Peyer's patch (tissue), 4 donors: ENCODE results near the gene TMEM266. TPM values are rescaled to one million over a fixed set of nuclear protein-coding genes. Genes with fewer than 3 reads are reported as not detected.

ENCODE experiments used
- DNase-seq, 3 donors: peaks; one replicate each; pipeline ENCODE4 v3.0.0-alpha.2; 2017 to 2019
- H3K27ac ChIP-seq, 4 donors: fragments of 200-600 bp; sonication (generic); one replicate each; pipeline ENCODE4 v1.5.1; 2016 to 2019
- H3K27me3 ChIP-seq, 2 donors: fragments of 200-600 bp; sonication (generic); one replicate each; pipeline ENCODE4 v1.5.1; 2019
- H3K36me3 ChIP-seq, 3 donors: fragments of 200-600 bp; sonication (generic); one replicate each; pipeline ENCODE4 v1.5.1; 2016 to 2019
- H3K4me1 ChIP-seq, 4 donors: fragments of 200-600 bp; sonication (generic); one replicate each; pipeline ENCODE4 v1.5.1; 2016 to 2019
- H3K4me3 ChIP-seq, 4 donors: fragments of 200-600 bp; sonication (generic); 1 replicate in 3 of 4; 2 replicates in 1 of 4; pipeline ENCODE4 v1.5.1; 2016 to 2019; ENCODE audit warnings: mild to moderate bottlenecking in 1 of 4
- H3K9me3 ChIP-seq, 4 donors: fragments of 200-600 bp; sonication (generic); one replicate each; pipeline ENCODE4 v1.5.1; 2016 to 2019; ENCODE audit warnings: mild to moderate bottlenecking in 1 of 4
- POLR2A ChIP-seq, 2 donors: fragments of 450-650 bp; IDR thresholded peaks; one replicate each; pipeline ENCODE4 v1.5.1; 2017; ENCODE audit warnings: antibody characterized with exemption in 2 of 2, mild to moderate bottlenecking in 2 of 2, moderate library complexity in 2 of 2
- total RNA-seq, 4 donors: library from RNA; depleted of rRNA; stranded (reverse); fragments of >200 nt; gene quantifications; one replicate each; pipeline ENCODE4 v1.1.0, GENCODE V29; 2016
- TF ChIP-seq, protein P1 (sequence below), 6 experiments: fragments of 450-650 bp in 4 of 6; fragments of 200-600 bp in 2 of 6; sonication (generic) in 1 of 6; IDR thresholded peaks; one replicate each; pipeline ENCODE4 v1.5.1; 2017 to 2019; ENCODE audit warnings: antibody characterized with exemption in 6 of 6, mild to moderate bottlenecking in 3 of 6, moderate library complexity in 1 of 6

Gene TMEM266
- total RNA-seq, 4 donors from 2014 or later, result not detected

- Histone ChIP-seq H3K9me3 (no peaks in the 10 kb centered on the region), H3K27me3 (no peaks in the 10 kb centered on the region), H3K36me3 (peaks cover 0 to 8% (median 0%) of the 10 kb centered on the region in 3 donors), H3K4me1 (no peaks in the 10 kb centered on the region), H3K27ac (no peak overlapping the region), H3K4me3 (no peak overlapping the region)
- no peak for TF ChIP-seq POLR2A (IDR thresholded peaks at IDR 0.05)
- TF ChIP-seq, protein P1, sequence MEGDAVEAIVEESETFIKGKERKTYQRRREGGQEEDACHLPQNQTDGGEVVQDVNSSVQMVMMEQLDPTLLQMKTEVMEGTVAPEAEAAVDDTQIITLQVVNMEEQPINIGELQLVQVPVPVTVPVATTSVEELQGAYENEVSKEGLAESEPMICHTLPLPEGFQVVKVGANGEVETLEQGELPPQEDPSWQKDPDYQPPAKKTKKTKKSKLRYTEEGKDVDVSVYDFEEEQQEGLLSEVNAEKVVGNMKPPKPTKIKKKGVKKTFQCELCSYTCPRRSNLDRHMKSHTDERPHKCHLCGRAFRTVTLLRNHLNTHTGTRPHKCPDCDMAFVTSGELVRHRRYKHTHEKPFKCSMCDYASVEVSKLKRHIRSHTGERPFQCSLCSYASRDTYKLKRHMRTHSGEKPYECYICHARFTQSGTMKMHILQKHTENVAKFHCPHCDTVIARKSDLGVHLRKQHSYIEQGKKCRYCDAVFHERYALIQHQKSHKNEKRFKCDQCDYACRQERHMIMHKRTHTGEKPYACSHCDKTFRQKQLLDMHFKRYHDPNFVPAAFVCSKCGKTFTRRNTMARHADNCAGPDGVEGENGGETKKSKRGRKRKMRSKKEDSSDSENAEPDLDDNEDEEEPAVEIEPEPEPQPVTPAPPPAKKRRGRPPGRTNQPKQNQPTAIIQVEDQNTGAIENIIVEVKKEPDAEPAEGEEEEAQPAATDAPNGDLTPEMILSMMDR (IDR thresholded peaks at IDR 0.05), result no peak
- no peak for DNase-seq
Measured at GRCh38 chr15:76233921-76234320, 174.1 kb downstream of the TMEM266 start.

- DNase-seq, result no peak
- TF ChIP-seq, protein P1 (IDR thresholded peaks at IDR 0.05), result no peak
- TF ChIP-seq POLR2A (IDR thresholded peaks at IDR 0.05), result no peak
- H3K4me3 ChIP-seq, result no peak overlapping the region
Measured at GRCh38 chr15:76234337-76234889, 174.6 kb downstream of the TMEM266 start.

GRCh38 chr15:76235186-76235826, 175.5 kb downstream of the TMEM266 start:
- no peaks in the 10 kb centered on the region for H3K27me3 ChIP-seq
- H3K4me3 ChIP-seq, result no peak overlapping the region
- H3K36me3 ChIP-seq, result peaks cover 0 to 8% (median 0%) of the 10 kb centered on the region in 3 donors
- H3K9me3 ChIP-seq, result no peaks in the 10 kb centered on the region
- no peaks in the 10 kb centered on the region for H3K4me1 ChIP-seq
- no peak for TF ChIP-seq POLR2A (IDR thresholded peaks at IDR 0.05)
- TF ChIP-seq, protein P1 (IDR thresholded peaks at IDR 0.05), result peak in 4 of 6 experiments; percentile 37 to 51 (median 50)
- DNase-seq, result no peak
- H3K27ac ChIP-seq, result no peak overlapping the region

More at GRCh38 chr15:76234337-76234889, 174.6 kb downstream of the TMEM266 start:
- H3K36me3 ChIP-seq, result peaks cover 0 to 8% (median 0%) of the 10 kb centered on the region in 3 donors
- H3K9me3 ChIP-seq, result no peaks in the 10 kb centered on the region
- no peaks in the 10 kb centered on the region for H3K4me1 ChIP-seq
- no peak overlapping the region for H3K27ac ChIP-seq
- no peaks in the 10 kb centered on the region for H3K27me3 ChIP-seq

GRCh38 chr15:76236350-76236749, 176.6 kb downstream of the TMEM266 start:
- no peaks in the 10 kb centered on the region for H3K9me3 ChIP-seq
- DNase-seq, result no peak
- H3K27me3 ChIP-seq, result no peaks in the 10 kb centered on the region
- no peaks in the 10 kb centered on the region for H3K36me3 ChIP-seq
- H3K27ac ChIP-seq, result no peak overlapping the region
- no peaks in the 10 kb centered on the region for H3K4me1 ChIP-seq
- TF ChIP-seq POLR2A (IDR thresholded peaks at IDR 0.05), result no peak
- TF ChIP-seq, protein P1 (IDR thresholded peaks at IDR 0.05), result no peak
- no peak overlapping the region for H3K4me3 ChIP-seq

DNA sequence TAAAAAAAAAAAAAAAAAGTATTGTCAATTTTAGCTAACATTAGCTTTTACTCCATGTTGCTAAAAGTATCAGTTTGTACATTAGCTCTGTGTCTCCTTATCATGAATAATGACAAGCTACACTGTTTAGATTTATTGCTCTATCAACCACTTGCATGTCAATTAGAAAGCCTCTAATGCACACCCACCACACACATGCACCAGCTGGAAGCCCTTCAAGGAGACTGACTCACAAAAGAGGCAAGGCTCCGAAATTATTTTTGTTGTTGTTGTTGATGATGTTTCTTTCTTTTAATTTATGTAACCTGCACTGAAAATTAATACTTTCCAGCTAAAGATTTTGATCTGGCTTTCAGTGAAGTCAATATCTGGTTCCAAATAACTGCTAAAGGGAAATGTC, 180.0 kb downstream of the TMEM266 start:
- no peaks in the 10 kb centered on the region for H3K4me1 ChIP-seq
- TF ChIP-seq, protein P1 (IDR thresholded peaks at IDR 0.05), result no peak
- no peak for TF ChIP-seq POLR2A (IDR thresholded peaks at IDR 0.05)
- peaks cover 0 to 8% (median 0%) of the 10 kb centered on the region in 3 donors for H3K36me3 ChIP-seq
- H3K9me3 ChIP-seq, result no peaks in the 10 kb centered on the region
- no peak for DNase-seq
- H3K4me3 ChIP-seq, result no peak overlapping the region
- no peaks in the 10 kb centered on the region for H3K27me3 ChIP-seq
- H3K27ac ChIP-seq, result no peak overlapping the region
